ENCODE measurements around the gene ZNF212. TPM values are rescaled to one million over a fixed set of nuclear protein-coding genes. Genes with fewer than 3 reads are reported as not detected.
"Not testable (repeated sequence)": the region's sequence is repeated elsewhere in the genome, so short reads cannot be mapped to it uniquely, and the experiment has no call there.

The ZNF212 gene
- total and polyA plus RNA-seq, 4 donors, result 7.8 to 11.7 (median 10.1) TPM

GRCh38 chr7:149267733-149268132, 28.3 kb downstream of the ZNF212 start:
- no peak overlapping the region for H3K4me3 ChIP-seq (ENCODE audit: low read length in 2 of 2)
- no peaks in the 10 kb centered on the region for H3K9me3 ChIP-seq (ENCODE audit: control insufficient read depth, low read length)
- DNase-seq, result no peak
- intact Hi-C loops (cut with DNase I), result no loop called here
- 95% methylated on average over 8 of the region's 8 CpGs for WGBS, 2 donors
- H3K27me3 ChIP-seq (ENCODE audit: control insufficient read depth in 1 of 2, insufficient read depth in 2 of 2, low read length in 1 of 2), result no peaks in the 10 kb centered on the region
- H3K36me3 ChIP-seq (ENCODE audit: control insufficient read depth in 1 of 2, insufficient read depth in 2 of 2, low read length in 1 of 2), result peaks cover 2 to 3% of the 10 kb centered on the region in 2 donors
- ATAC-seq (ENCODE audit: low FRiP score), result no peak
- H3K27ac ChIP-seq (ENCODE audit: low read depth in 1 of 2, low read length in 2 of 2), result no peak overlapping the region
- H3K4me1 ChIP-seq (ENCODE audit: control insufficient read depth in 1 of 2, insufficient read depth in 2 of 2, low read length in 2 of 2), result no peaks in the 10 kb centered on the region

GRCh38 chr7:149274424-149274823, 35.0 kb downstream of the ZNF212 start:
- H3K36me3 ChIP-seq (ENCODE audit: control insufficient read depth in 1 of 2, insufficient read depth in 2 of 2, low read length in 1 of 2); DNase-seq; H3K4me1 ChIP-seq (ENCODE audit: control insufficient read depth in 1 of 2, insufficient read depth in 2 of 2, low read length in 2 of 2); intact Hi-C loops (cut with DNase I); H3K27ac ChIP-seq (ENCODE audit: low read depth in 1 of 2, low read length in 2 of 2); H3K4me3 ChIP-seq (ENCODE audit: low read length in 2 of 2); H3K9me3 ChIP-seq (ENCODE audit: control insufficient read depth, low read length); ATAC-seq (ENCODE audit: low FRiP score); H3K27me3 ChIP-seq (ENCODE audit: control insufficient read depth in 1 of 2, insufficient read depth in 2 of 2, low read length in 1 of 2): not testable (repeated sequence)
- 96 to 98% methylated on average over 8 of the region's 8 CpGs for WGBS, 2 donors

GRCh38 chr7:149277871-149278270, 38.4 kb downstream of the ZNF212 start:
- H3K4me1 ChIP-seq (ENCODE audit: control insufficient read depth in 1 of 2, insufficient read depth in 2 of 2, low read length in 2 of 2), result no peaks in the 10 kb centered on the region
- no peaks in the 10 kb centered on the region for H3K27me3 ChIP-seq (ENCODE audit: control insufficient read depth in 1 of 2, insufficient read depth in 2 of 2, low read length in 1 of 2)
- DNase-seq (peak in 1 of 2 donors; percentile 55), ATAC-seq (ENCODE audit: low FRiP score) (no peak)
- no peak overlapping the region for H3K4me3 ChIP-seq (ENCODE audit: low read length in 2 of 2)
- H3K9me3 ChIP-seq (ENCODE audit: control insufficient read depth, low read length), result no peaks in the 10 kb centered on the region
- WGBS, 2 donors, result 97% methylated on average over 9 of the region's 9 CpGs
- no peak overlapping the region for H3K27ac ChIP-seq (ENCODE audit: low read depth in 1 of 2, low read length in 2 of 2)
- intact Hi-C loops (cut with DNase I), result no loop called here
- peaks cover 5 to 6% of the 10 kb centered on the region in 2 donors for H3K36me3 ChIP-seq (ENCODE audit: control insufficient read depth in 1 of 2, insufficient read depth in 2 of 2, low read length in 1 of 2)

DNA sequence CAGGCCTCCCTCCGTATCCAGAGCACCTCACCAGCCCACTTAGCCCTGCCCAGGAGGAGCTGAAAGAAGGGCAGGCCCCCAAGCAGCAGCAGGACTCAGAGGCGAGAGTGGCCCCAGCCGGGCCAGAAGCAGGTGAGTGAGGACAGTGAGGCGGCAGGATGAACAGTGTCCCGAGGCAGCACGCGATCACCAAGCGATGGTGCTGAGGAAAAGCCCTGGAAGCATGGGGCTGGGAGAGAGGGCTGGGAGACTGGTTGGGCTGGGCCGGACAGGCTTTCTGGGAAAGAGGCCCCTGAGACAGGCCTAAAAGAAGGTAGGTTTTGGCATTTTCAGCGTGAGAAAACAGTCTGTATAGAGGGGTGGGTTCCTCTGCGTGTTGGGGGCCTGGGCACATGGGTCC, 38.9 kb downstream of the ZNF212 start:
- Histone ChIP-seq H3K4me1 (ENCODE audit: control insufficient read depth in 1 of 2, insufficient read depth in 2 of 2, low read length in 2 of 2) (no peaks in the 10 kb centered on the region), H3K9me3 (ENCODE audit: control insufficient read depth, low read length) (no peaks in the 10 kb centered on the region), H3K4me3 (ENCODE audit: low read length in 2 of 2) (no peak overlapping the region), H3K27ac (ENCODE audit: low read depth in 1 of 2, low read length in 2 of 2) (no peak overlapping the region), H3K27me3 (ENCODE audit: control insufficient read depth in 1 of 2, insufficient read depth in 2 of 2, low read length in 1 of 2) (no peaks in the 10 kb centered on the region), H3K36me3 (ENCODE audit: control insufficient read depth in 1 of 2, insufficient read depth in 2 of 2, low read length in 1 of 2) (peaks cover 5 to 6% of the 10 kb centered on the region in 2 donors)
- 93 to 94% methylated on average over 11 of the region's 11 CpGs for WGBS, 2 donors
- DNase-seq (peak in 1 of 2 donors; percentile 52), ATAC-seq (ENCODE audit: low FRiP score) (no peak)
- intact Hi-C loops (cut with DNase I), result no loop called here

DNA sequence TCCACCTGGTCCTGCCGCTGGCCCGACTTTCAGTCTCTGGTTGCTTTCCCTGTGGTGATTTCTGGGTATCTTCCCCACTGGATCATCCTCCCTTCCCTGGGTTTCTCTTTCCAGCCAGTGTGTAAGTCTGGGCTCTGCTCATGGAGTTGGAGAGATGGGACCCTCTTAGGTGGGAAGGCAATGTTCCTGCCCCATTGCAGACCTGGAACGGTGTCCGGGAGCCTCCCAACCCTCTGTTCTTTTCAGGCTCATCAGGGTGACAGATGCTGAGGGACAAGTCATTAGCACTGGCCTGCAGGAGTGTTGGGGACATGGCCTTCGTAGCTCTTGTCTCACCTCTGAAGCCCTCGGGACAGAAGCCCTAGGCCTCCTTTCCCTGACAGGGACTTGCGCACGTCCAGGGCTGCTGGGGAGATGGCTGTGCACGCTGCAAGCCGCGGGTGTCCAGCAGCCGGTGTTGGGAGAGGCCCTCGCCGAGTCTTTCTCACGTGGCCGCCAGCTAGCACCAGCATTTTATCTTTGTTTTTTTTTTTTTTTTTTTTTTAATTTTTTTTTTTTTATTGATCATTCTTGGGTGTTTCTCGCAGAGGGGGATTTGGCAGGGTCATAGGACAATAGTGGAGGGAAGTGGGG, 39.8 kb downstream of the ZNF212 start:
- DNase-seq (peak in 1 of 2 donors; percentile 35), ATAC-seq (ENCODE audit: low FRiP score) (no peak)
- H3K27ac ChIP-seq (ENCODE audit: low read depth in 1 of 2, low read length in 2 of 2), result no peak overlapping the region
- peaks cover 4 to 6% of the 10 kb centered on the region in 2 donors for H3K36me3 ChIP-seq (ENCODE audit: control insufficient read depth in 1 of 2, insufficient read depth in 2 of 2, low read length in 1 of 2)
- no peaks in the 10 kb centered on the region for H3K27me3 ChIP-seq (ENCODE audit: control insufficient read depth in 1 of 2, insufficient read depth in 2 of 2, low read length in 1 of 2)
- H3K4me3 ChIP-seq (ENCODE audit: low read length in 2 of 2), result no peak overlapping the region
- no peaks in the 10 kb centered on the region for H3K4me1 ChIP-seq (ENCODE audit: control insufficient read depth in 1 of 2, insufficient read depth in 2 of 2, low read length in 2 of 2)
- intact Hi-C loops (cut with DNase I), result no loop called here
- 92 to 96% methylated on average over 17 of the region's 17 CpGs for WGBS, 2 donors
- no peaks in the 10 kb centered on the region for H3K9me3 ChIP-seq (ENCODE audit: control insufficient read depth, low read length)

DNA sequence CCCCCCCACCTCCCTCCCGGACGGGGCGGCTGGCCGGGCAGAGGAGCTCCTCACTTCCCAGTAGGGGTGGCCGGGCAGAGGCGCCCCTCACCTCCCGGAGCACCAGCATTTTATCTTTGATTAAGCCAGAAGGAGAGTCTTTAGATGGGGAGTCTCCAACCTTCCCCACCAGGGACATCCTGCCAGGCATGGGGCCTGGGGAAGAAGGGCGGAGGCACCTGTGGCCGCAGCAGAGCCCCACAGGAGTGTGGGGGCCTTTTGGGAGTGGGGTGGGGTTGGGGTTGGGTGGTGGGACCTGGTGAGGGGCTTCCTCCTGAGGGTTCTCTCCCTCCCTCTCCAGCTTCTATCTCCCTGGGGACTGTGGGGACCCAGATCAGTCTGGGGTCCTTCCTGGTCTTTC, 40.7 kb downstream of the ZNF212 start:
- H3K4me1 ChIP-seq (ENCODE audit: control insufficient read depth in 1 of 2, insufficient read depth in 2 of 2, low read length in 2 of 2), result no peaks in the 10 kb centered on the region
- H3K27me3 ChIP-seq (ENCODE audit: control insufficient read depth in 1 of 2, insufficient read depth in 2 of 2, low read length in 1 of 2), result no peaks in the 10 kb centered on the region
- no peak overlapping the region for H3K27ac ChIP-seq (ENCODE audit: low read depth in 1 of 2, low read length in 2 of 2)
- no peak overlapping the region for H3K4me3 ChIP-seq (ENCODE audit: low read length in 2 of 2)
- H3K36me3 ChIP-seq (ENCODE audit: control insufficient read depth in 1 of 2, insufficient read depth in 2 of 2, low read length in 1 of 2), result peaks cover 0 to 6% of the 10 kb centered on the region in 2 donors
- no peak for ATAC-seq (ENCODE audit: low FRiP score)
- no peak for DNase-seq
- no peaks in the 10 kb centered on the region for H3K9me3 ChIP-seq (ENCODE audit: control insufficient read depth, low read length)
- 87 to 96% methylated on average over 5 to 7 of the region's 9 CpGs for WGBS, 2 donors
- intact Hi-C loops (cut with DNase I), result loop anchor here in 1 of 2 donors (10.0 kb wide), 2 partner anchors 145 to 215 kb away; partner anchors contain the start of gene ZNF746

DNA sequence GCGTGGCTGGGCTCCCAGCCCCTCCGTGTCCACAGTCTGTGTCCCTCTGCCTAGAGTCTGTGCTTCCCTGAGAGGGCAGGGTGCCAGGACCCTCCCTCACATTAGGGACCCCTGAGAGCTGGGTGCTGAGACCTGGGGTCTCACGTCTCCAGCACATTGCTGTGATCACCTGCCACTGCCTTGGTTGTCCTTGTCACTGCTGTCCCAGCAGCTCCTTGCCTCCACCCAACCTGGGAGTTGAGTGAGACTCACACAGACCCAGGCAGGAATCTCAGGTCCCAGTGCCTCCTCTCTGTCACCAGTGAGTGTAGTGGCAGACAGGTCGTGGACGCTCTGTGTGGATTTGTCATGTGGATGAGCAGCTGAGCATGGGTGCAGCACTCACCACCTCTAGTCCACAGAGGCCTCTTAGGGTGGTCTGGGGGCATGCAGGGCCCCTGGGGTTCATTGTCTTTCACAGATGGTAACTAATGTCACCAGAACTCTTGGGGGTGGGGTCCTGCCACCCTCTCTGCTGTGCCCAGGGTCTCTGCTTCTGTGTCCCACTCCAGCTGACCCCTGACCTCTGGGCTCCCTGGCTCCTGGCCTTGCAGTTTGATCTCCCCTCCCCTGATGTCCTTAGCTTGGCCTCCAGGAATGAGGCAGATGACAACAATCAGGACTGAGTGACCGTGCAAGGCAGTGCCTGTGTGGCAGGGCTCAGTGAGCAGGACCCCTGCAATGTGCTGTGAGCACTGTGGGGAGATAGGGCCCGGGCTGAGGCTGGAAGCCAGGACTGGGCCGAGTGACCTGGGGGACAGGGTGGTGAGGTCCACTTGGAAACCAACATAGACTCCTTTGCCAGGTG, 41.4 kb downstream of the ZNF212 start:
- DNase-seq (peak in 1 of 2 donors; percentile 39), ATAC-seq (ENCODE audit: low FRiP score) (no peak)
- WGBS, 2 donors, result 89 to 90% methylated on average over 8 of the region's 8 CpGs
- H3K4me3 ChIP-seq (ENCODE audit: low read length in 2 of 2), result no peak overlapping the region
- intact Hi-C loops (cut with DNase I), result loop anchor here in 1 of 2 donors (10.0 kb wide), 2 partner anchors 144 to 214 kb away; partner anchors contain the start of gene ZNF746
- no peaks in the 10 kb centered on the region for H3K27me3 ChIP-seq (ENCODE audit: control insufficient read depth in 1 of 2, insufficient read depth in 2 of 2, low read length in 1 of 2)
- no peaks in the 10 kb centered on the region for H3K4me1 ChIP-seq (ENCODE audit: control insufficient read depth in 1 of 2, insufficient read depth in 2 of 2, low read length in 2 of 2)
- no peaks in the 10 kb centered on the region for H3K9me3 ChIP-seq (ENCODE audit: control insufficient read depth, low read length)
- peaks cover 0 to 6% of the 10 kb centered on the region in 2 donors for H3K36me3 ChIP-seq (ENCODE audit: control insufficient read depth in 1 of 2, insufficient read depth in 2 of 2, low read length in 1 of 2)
- H3K27ac ChIP-seq (ENCODE audit: low read depth in 1 of 2, low read length in 2 of 2), result no peak overlapping the region

DNA sequence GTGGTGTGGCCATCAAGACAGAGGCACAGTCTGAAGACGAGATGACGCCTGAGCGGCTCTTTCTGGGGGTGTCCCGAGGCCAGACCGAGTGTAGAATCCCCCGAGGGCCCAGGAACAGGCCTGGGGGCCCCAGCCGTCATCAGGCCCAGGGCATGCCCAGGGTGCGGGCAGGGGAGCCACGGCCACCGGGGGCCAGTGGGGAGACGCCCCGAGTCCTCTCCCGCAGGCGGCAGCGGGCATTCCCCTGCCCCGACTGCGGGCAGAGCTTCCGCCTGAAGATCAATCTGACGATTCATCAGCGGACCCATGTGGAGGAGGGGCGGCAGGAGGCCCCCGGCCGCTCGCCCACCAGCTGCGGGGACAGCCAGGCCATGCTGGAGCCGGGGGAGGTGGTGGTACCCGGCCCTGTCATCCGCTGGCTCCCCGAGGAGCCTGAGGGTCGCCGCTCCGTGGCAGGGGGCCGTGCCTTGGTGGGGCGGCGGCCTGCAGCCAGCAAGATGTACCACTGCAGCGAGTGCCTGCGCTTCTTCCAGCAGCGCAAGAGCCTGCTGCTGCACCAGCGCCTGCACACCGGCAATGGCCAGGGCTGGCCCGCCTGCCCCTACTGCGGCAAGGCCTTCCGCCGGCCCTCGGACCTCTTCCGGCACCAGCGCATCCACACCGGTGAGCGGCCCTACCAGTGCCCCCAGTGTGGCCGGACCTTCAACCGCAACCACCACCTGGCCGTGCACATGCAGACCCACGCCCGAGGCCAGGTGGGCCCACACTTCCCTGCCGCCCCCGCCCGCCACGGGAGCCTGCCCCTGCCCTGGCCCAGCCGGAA, 42.3 kb downstream of the ZNF212 start:
- Histone ChIP-seq H3K4me1 (ENCODE audit: control insufficient read depth in 1 of 2, insufficient read depth in 2 of 2, low read length in 2 of 2) (no peaks in the 10 kb centered on the region), H3K9me3 (ENCODE audit: control insufficient read depth, low read length) (no peaks in the 10 kb centered on the region), H3K4me3 (ENCODE audit: low read length in 2 of 2) (no peak overlapping the region), H3K27ac (ENCODE audit: low read depth in 1 of 2, low read length in 2 of 2) (no peak overlapping the region), H3K36me3 (ENCODE audit: control insufficient read depth in 1 of 2, insufficient read depth in 2 of 2, low read length in 1 of 2) (peaks cover 0 to 6% of the 10 kb centered on the region in 2 donors), H3K27me3 (ENCODE audit: control insufficient read depth in 1 of 2, insufficient read depth in 2 of 2, low read length in 1 of 2) (no peaks in the 10 kb centered on the region)
- ATAC-seq (ENCODE audit: low FRiP score) (no peak), DNase-seq (peak in 1 of 2 donors; percentile 74)
- intact Hi-C loops (cut with DNase I), result loop anchor here in 1 of 2 donors (10.0 kb wide), 2 partner anchors 143 to 213 kb away; partner anchors contain the start of gene ZNF746
- WGBS, 2 donors, result 94 to 96% methylated on average over 51 to 59 of the region's 59 CpGs
